HepG2 (cell line): ENCODE measurements around the gene SDHAF1. TPM values are rescaled to one million over a fixed set of nuclear protein-coding genes. Genes with fewer than 3 reads are reported as not detected.
A peak's percentile ranks its signal among the peaks of the same experiment; 100 is the strongest.

Source experiments
- CCAR2 ChIP-seq: fragments of 200-400 bp; formaldehyde crosslinking; optimal IDR thresholded peaks from 2 replicates; pipeline ENCODE3; 2018; ENCODE audit warnings: low read depth, mild to moderate bottlenecking, low read length, moderate library complexity
- DR1 ChIP-seq: sonication (generic); formaldehyde crosslinking; IDR thresholded peaks from 2 replicates; pipeline ENCODE4 v1.8.0; 2021; ENCODE audit warnings: mild to moderate bottlenecking, missing genetic modification reagents, inconsistent platforms
- ETV5 ChIP-seq: IDR thresholded peaks from 2 replicates; pipeline ENCODE4 v1.6.1; 2018; ENCODE audit warnings: missing biosample characterization, missing genetic modification reagents, inconsistent platforms, borderline replicate concordance
- HOXA3 ChIP-seq: sonication (generic); formaldehyde crosslinking; IDR thresholded peaks from 2 replicates; pipeline ENCODE4 v1.5.0; 2020; ENCODE audit warnings: missing genetic modification reagents
- KLF11 ChIP-seq: IDR thresholded peaks from 2 replicates; pipeline ENCODE4 v1.6.1; 2016; ENCODE audit warnings: missing compliant biosample characterization
- MXI1 ChIP-seq: IDR thresholded peaks from 3 replicates; pipeline ENCODE4 v1.6.1; 2012; ENCODE audit warnings: low read depth, low read length, inconsistent platforms, borderline replicate concordance
- SAFB2 ChIP-seq: sonication (generic); formaldehyde crosslinking; IDR thresholded peaks from 2 replicates; pipeline ENCODE4 v1.5.1; 2020; ENCODE audit warnings: missing genetic modification reagents, low read depth, mild to moderate bottlenecking, borderline replicate concordance
- SP4 ChIP-seq: sonication (generic); formaldehyde crosslinking; IDR thresholded peaks from 2 replicates; pipeline ENCODE4 v1.8.1; 2023; ENCODE audit warnings: mild to moderate bottlenecking, missing genetic modification reagents
- ZFP90 ChIP-seq: sonication (generic); formaldehyde crosslinking; IDR thresholded peaks from 2 replicates; pipeline ENCODE4 v1.8.0; 2022; ENCODE audit warnings: missing genetic modification reagents, mild to moderate bottlenecking, inconsistent platforms, borderline replicate concordance
- ZNF281 ChIP-seq: sonication (generic); formaldehyde crosslinking; IDR thresholded peaks from 2 replicates; pipeline ENCODE4 v1.4.0; 2020; ENCODE audit warnings: missing genetic modification reagents, borderline replicate concordance
- ZNF605 ChIP-seq: sonication (generic); formaldehyde crosslinking; IDR thresholded peaks from 2 replicates; pipeline ENCODE4 v1.8.0; 2022; ENCODE audit warnings: mild to moderate bottlenecking, missing genetic modification reagents
- ZNF772 ChIP-seq: sonication (generic); formaldehyde crosslinking; IDR thresholded peaks from 2 replicates; pipeline ENCODE4 v1.5.0; 2020; ENCODE audit warnings: mild to moderate bottlenecking, missing genetic modification reagents
- polyA plus RNA-seq, 8 experiments: library from polyadenylated mRNA; depleted of rRNA in 3 of 8; stranded (reverse) in 7 of 8; unstranded in 1 of 8; fragments of >200 nt; fragmentation: Illumina TruSeq in 4 of 8; extraction: Trizol in 4 of 8; gene quantifications; 2 replicates each; pipeline versions ENCODE4 v1.2.1 to v1.2.3, GENCODE V29; 2011 to 2016; ENCODE audit warnings: low read depth in 4 of 8, missing spikeins in 1 of 8, mixed read lengths in 1 of 8; ENCODE audit not compliant: insufficient read depth in 1 of 8
- total RNA-seq, 5 experiments: library from RNA; depleted of rRNA; stranded (reverse); fragments of >200 nt; fragmentation: Illumina TruSeq; extraction: Trizol; gene quantifications; 2 replicates each; pipeline ENCODE4 v1.2.3, GENCODE V29; 2016; ENCODE audit warnings: low read depth in 1 of 5
- TF ChIP-seq, protein P1 (sequence below): sonication (generic); formaldehyde crosslinking; IDR thresholded peaks from 2 replicates; pipeline ENCODE4 v1.5.1; 2020; ENCODE audit warnings: mild to moderate bottlenecking, missing genetic modification reagents, moderate library complexity
- TF ChIP-seq, protein P2 (sequence below): sonication (generic); formaldehyde crosslinking; IDR thresholded peaks from 2 replicates; pipeline ENCODE4 v1.5.1; 2020; ENCODE audit warnings: mild to moderate bottlenecking, missing genetic modification reagents, moderate library complexity
- TF ChIP-seq, protein P3 (sequence below): sonication (generic); formaldehyde crosslinking; IDR thresholded peaks from 2 replicates; pipeline ENCODE4 v1.5.0; 2020; ENCODE audit warnings: missing genetic modification reagents, mild to moderate bottlenecking, borderline replicate concordance
- TF ChIP-seq, protein P4 (sequence below): sonication (generic); formaldehyde crosslinking; IDR thresholded peaks from 2 replicates; pipeline ENCODE4 v1.4.0; 2020; ENCODE audit warnings: mild to moderate bottlenecking, missing genetic modification reagents

Gene SDHAF1
- total and polyA plus RNA-seq, 2 of the 13 experiments (the other 11 are each of a cell fraction or from before 2014, with no cell fraction given), result 17.8 to 22.8 TPM

- peak; percentile 32; the same call in 1 of the 2 replicates for TF ChIP-seq ETV5 (CRISPR knock-in tag)
- peak; percentile 85; the same call in 1 of the 3 replicates for TF ChIP-seq MXI1
- TF ChIP-seq, protein P1, sequence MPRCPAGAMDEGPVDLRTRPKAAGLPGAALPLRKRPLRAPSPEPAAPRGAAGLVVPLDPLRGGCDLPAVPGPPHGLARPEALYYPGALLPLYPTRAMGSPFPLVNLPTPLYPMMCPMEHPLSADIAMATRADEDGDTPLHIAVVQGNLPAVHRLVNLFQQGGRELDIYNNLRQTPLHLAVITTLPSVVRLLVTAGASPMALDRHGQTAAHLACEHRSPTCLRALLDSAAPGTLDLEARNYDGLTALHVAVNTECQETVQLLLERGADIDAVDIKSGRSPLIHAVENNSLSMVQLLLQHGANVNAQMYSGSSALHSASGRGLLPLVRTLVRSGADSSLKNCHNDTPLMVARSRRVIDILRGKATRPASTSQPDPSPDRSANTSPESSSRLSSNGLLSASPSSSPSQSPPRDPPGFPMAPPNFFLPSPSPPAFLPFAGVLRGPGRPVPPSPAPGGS, result peak; percentile 35; the same call in 1 of the 2 replicates
- TF ChIP-seq DR1 (CRISPR knock-in tag), result peak; percentile 46; the same call in 1 of the 2 replicates
- 0 out of 2 replicates have a peak, but pooled peaks have one; percentile 25 for TF ChIP-seq ZNF772
- no peak for TF ChIP-seq CCAR2
- TF ChIP-seq, protein P2, sequence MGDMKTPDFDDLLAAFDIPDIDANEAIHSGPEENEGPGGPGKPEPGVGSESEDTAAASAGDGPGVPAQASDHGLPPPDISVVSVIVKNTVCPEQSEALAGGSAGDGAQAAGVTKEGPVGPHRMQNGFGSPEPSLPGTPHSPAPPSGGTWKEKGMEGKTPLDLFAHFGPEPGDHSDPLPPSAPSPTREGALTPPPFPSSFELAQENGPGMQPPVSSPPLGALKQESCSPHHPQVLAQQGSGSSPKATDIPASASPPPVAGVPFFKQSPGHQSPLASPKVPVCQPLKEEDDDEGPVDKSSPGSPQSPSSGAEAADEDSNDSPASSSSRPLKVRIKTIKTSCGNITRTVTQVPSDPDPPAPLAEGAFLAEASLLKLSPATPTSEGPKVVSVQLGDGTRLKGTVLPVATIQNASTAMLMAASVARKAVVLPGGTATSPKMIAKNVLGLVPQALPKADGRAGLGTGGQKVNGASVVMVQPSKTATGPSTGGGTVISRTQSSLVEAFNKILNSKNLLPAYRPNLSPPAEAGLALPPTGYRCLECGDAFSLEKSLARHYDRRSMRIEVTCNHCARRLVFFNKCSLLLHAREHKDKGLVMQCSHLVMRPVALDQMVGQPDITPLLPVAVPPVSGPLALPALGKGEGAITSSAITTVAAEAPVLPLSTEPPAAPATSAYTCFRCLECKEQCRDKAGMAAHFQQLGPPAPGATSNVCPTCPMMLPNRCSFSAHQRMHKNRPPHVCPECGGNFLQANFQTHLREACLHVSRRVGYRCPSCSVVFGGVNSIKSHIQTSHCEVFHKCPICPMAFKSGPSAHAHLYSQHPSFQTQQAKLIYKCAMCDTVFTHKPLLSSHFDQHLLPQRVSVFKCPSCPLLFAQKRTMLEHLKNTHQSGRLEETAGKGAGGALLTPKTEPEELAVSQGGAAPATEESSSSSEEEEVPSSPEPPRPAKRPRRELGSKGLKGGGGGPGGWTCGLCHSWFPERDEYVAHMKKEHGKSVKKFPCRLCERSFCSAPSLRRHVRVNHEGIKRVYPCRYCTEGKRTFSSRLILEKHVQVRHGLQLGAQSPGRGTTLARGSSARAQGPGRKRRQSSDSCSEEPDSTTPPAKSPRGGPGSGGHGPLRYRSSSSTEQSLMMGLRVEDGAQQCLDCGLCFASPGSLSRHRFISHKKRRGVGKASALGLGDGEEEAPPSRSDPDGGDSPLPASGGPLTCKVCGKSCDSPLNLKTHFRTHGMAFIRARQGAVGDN (CRISPR knock-in tag), result peak; percentile 78
- TF ChIP-seq KLF11 (CRISPR knock-in tag), result peak; percentile 41; the same call in 1 of the 2 replicates
- TF ChIP-seq SAFB2, result no peak
- TF ChIP-seq, protein P3, sequence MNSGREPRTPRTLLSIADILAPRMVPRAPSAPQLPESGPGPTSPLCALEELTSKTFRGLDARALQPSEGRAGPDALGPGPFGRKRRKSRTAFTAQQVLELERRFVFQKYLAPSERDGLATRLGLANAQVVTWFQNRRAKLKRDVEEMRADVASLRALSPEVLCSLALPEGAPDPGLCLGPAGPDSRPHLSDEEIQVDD (CRISPR knock-in tag), result no peak
- peak; percentile 38; the same call in 1 of the 2 replicates for TF ChIP-seq HOXA3
- TF ChIP-seq ZNF281 (CRISPR knock-in tag), result peak; percentile 81; the same call in 1 of the 2 replicates
- TF ChIP-seq, protein P4, sequence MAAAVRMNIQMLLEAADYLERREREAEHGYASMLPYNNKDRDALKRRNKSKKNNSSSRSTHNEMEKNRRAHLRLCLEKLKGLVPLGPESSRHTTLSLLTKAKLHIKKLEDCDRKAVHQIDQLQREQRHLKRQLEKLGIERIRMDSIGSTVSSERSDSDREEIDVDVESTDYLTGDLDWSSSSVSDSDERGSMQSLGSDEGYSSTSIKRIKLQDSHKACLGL (CRISPR knock-in tag), result no peak
- TF ChIP-seq ZFP90, result no peak
- 0 out of 2 replicates have a peak, but pooled peaks have one; percentile 56 for TF ChIP-seq ZNF605 (CRISPR knock-in tag)
- TF ChIP-seq SP4 (CRISPR knock-in tag), result peak; percentile 98
These were observed 19.3 kb downstream of the SDHAF1 start, which contains the start of gene ALKBH6 (continued) for GRCh38 chr19:36014012-36014924.
